Ishikawa (cell line): Measurements from ENCODE around the gene SLC44A1.

Experiments
- EP300 ChIP-seq: IDR thresholded peaks from 2 replicates; pipeline ENCODE4 v1.6.1; 2012; ENCODE audit warnings: borderline replicate concordance
- MAX ChIP-seq: IDR thresholded peaks from 2 replicates; pipeline ENCODE4 v1.6.1; 2012
- REST ChIP-seq: IDR thresholded peaks from 2 replicates; pipeline ENCODE4 v1.6.1; 2012; ENCODE audit warnings: low read depth, mild to moderate bottlenecking
- TCF12 ChIP-seq: IDR thresholded peaks from 2 replicates; pipeline ENCODE4 v1.6.1; 2012; ENCODE audit warnings: low read depth
- TEAD4 ChIP-seq: IDR thresholded peaks from 2 replicates; pipeline ENCODE4 v1.6.1; 2012
- ZBTB7A ChIP-seq: IDR thresholded peaks from 2 replicates; pipeline ENCODE4 v1.6.1; 2012; ENCODE audit warnings: low read depth

DNA sequence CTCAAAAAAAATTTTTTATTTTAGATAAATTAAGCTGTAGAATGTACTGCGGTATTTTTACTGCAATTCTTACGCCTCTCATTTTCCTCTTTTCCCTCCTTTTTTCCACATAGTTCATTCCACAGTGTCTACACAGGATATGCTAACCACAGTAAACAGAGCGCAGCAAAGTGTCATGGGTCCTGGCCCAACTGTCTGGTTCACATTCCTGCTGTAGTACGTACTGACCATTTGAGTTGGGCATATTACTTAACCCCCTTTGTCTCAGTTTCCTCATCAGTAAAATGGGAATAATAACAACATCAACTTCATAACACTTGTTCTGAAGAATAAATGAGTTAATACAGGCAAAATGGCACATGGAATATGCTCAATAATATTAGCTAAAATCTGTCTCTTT, 41.6 kb downstream of the SLC44A1 start:
- TF ChIP-seq MAX = no peak
- TF ChIP-seq EP300 = no peak
- TF ChIP-seq REST = no peak
- no peak for TF ChIP-seq ZBTB7A
- no peak for TF ChIP-seq TCF12
- TF ChIP-seq TEAD4 = no peak
